Mesenchymal stem cell (in vitro differentiated cells and primary cell): ENCODE measurements around the gene CD96.
A peak's percentile ranks its signal among the peaks of the same experiment; 100 is the strongest.

Source experiments
- DNase-seq: peaks from one replicate; pipeline ENCODE4 v3.0.0-alpha.2; 2013
- H2AFZ ChIP-seq: one replicate; pipeline ENCODE4 v1.6.1; 2013; ENCODE audit warnings: low read depth, mild to moderate bottlenecking, control low read depth, inconsistent platforms, low read length, moderate library complexity
- H2AK5ac ChIP-seq: 2 replicates; pipeline ENCODE4 v1.6.1; 2013; ENCODE audit warnings: low read length, moderate library complexity, mild to moderate bottlenecking, inconsistent platforms; ENCODE audit not compliant: severe bottlenecking
- H2BK120ac ChIP-seq: one replicate; pipeline ENCODE4 v1.6.1; 2013; ENCODE audit warnings: low read depth, mild to moderate bottlenecking, inconsistent platforms, low read length, moderate library complexity
- H2BK12ac ChIP-seq, 2 experiments: one replicate each; pipeline ENCODE4 v1.6.1; 2013; ENCODE audit warnings: inconsistent platforms in 2 of 2, low read length in 2 of 2, mild to moderate bottlenecking in 2 of 2, moderate library complexity in 2 of 2, control low read depth in 1 of 2
- H2BK15ac ChIP-seq: one replicate; pipeline ENCODE4 v1.6.1; 2013; ENCODE audit warnings: mild to moderate bottlenecking, low read depth, inconsistent platforms; ENCODE audit not compliant: poor library complexity, severe bottlenecking
- H2BK5ac ChIP-seq: 2 replicates; pipeline ENCODE4 v1.6.1; 2013; ENCODE audit warnings: low read depth, mild to moderate bottlenecking, low read length, control low read depth, inconsistent platforms; ENCODE audit not compliant: poor library complexity, severe bottlenecking
- H3K14ac ChIP-seq, 2 experiments: one replicate each; pipeline ENCODE4 v1.6.1; 2013; ENCODE audit warnings: inconsistent platforms in 2 of 2, low read length in 2 of 2, control low read depth in 1 of 2, mild to moderate bottlenecking in 1 of 2, moderate library complexity in 1 of 2
- H3K18ac ChIP-seq, 2 experiments: one replicate each; pipeline ENCODE4 v1.6.1; 2013; ENCODE audit warnings: inconsistent platforms in 2 of 2, low read length in 2 of 2, control low read depth in 1 of 2, low read depth in 1 of 2, mild to moderate bottlenecking in 1 of 2
- H3K23ac ChIP-seq, 2 experiments: one replicate each; pipeline ENCODE4 v1.6.1; 2013; ENCODE audit warnings: inconsistent platforms in 2 of 2, low read length in 2 of 2, mild to moderate bottlenecking in 2 of 2, moderate library complexity in 2 of 2, control low read depth in 1 of 2
- H3K27ac ChIP-seq: 2 replicates; pipeline ENCODE4 v1.5.1; 2013; ENCODE audit warnings: mild to moderate bottlenecking, moderate library complexity, low read length, control low read depth, inconsistent platforms; ENCODE audit not compliant: poor library complexity, severe bottlenecking
- H3K27me3 ChIP-seq, 2 experiments: 2 replicates each; pipeline versions ENCODE4 v1.6.1 to v1.7.0; 2013; ENCODE audit warnings: low read length in 2 of 2, mild to moderate bottlenecking in 2 of 2, moderate library complexity in 2 of 2, control low read depth in 1 of 2, inconsistent platforms in 1 of 2; ENCODE audit not compliant: control insufficient read depth in 1 of 2, insufficient read depth in 1 of 2
- H3K36me3 ChIP-seq, 2 experiments: 2 replicates each; pipeline versions ENCODE4 v1.6.1 to v1.7.0; 2013; ENCODE audit warnings: low read length in 2 of 2, control low read depth in 1 of 2, inconsistent platforms in 1 of 2, low read depth in 1 of 2, mild to moderate bottlenecking in 1 of 2; ENCODE audit not compliant: insufficient read depth in 2 of 2, control insufficient read depth in 1 of 2
- H3K4ac ChIP-seq, 2 experiments: one replicate each; pipeline ENCODE4 v1.6.1; 2013; ENCODE audit warnings: inconsistent platforms in 2 of 2, low read length in 2 of 2, mild to moderate bottlenecking in 2 of 2, moderate library complexity in 2 of 2, control low read depth in 1 of 2, low read depth in 1 of 2
- H3K4me1 ChIP-seq: 2 replicates; pipeline ENCODE4 v1.6.1; 2013; ENCODE audit warnings: low read depth, low read length, control low read depth; ENCODE audit not compliant: control insufficient read depth, insufficient read depth
- H3K4me2 ChIP-seq: 2 replicates; pipeline ENCODE4 v1.6.1; 2013; ENCODE audit warnings: low read length, mild to moderate bottlenecking, inconsistent platforms; ENCODE audit not compliant: poor library complexity, severe bottlenecking
- H3K4me3 ChIP-seq, 2 experiments: 2 replicates each; pipeline versions ENCODE4 v1.5.1 to v1.7.0; 2013; ENCODE audit warnings: low read length in 2 of 2, mild to moderate bottlenecking in 2 of 2, control low read depth in 1 of 2, low read depth in 1 of 2; ENCODE audit not compliant: insufficient read depth in 1 of 2
- H3K79me1 ChIP-seq: replicated peaks from 2 replicates; pipeline ENCODE4 v1.6.1; 2013; ENCODE audit warnings: mild to moderate bottlenecking, control low read depth, low read length, inconsistent platforms; ENCODE audit not compliant: poor library complexity, severe bottlenecking
- H3K9ac ChIP-seq: 2 replicates; pipeline ENCODE4 v1.7.0; 2013; ENCODE audit warnings: mild to moderate bottlenecking, low read length, moderate library complexity
- H3K9me3 ChIP-seq: 2 replicates; pipeline ENCODE4 v1.7.0; 2013; ENCODE audit warnings: mild to moderate bottlenecking, low read length; ENCODE audit not compliant: control insufficient read depth
- H4K8ac ChIP-seq: one replicate; pipeline ENCODE4 v1.6.1; 2013; ENCODE audit warnings: inconsistent platforms, mild to moderate bottlenecking, low read length, moderate library complexity
- H4K91ac ChIP-seq: one replicate; pipeline ENCODE4 v1.6.1; 2013; ENCODE audit warnings: mild to moderate bottlenecking, low read length, inconsistent platforms
- WGBS: methylation state at CpG from one replicate; pipeline ENCODE4 v1.1.7; 2013; ENCODE audit warnings: mixed read lengths; 5-methylcytosine and 5-hydroxymethylcytosine counted together

The CD96 gene

GRCh38 chr3:111577113-111577512 lies 35.1 kb downstream of the CD96 start:
- H2BK12ac ChIP-seq, result no peak overlapping the region
- no peak overlapping the region for H2AFZ ChIP-seq
- no peaks in the 10 kb centered on the region for H3K27me3 ChIP-seq
- H2BK15ac ChIP-seq, result no peak overlapping the region
- no peaks in the 10 kb centered on the region for H3K9me3 ChIP-seq
- no peak overlapping the region for H3K14ac ChIP-seq
- no peak overlapping the region for H3K23ac ChIP-seq
- 42% methylated on average over 1 of the region's 1 CpG for WGBS
- H2BK120ac ChIP-seq, result no peak overlapping the region
- no peak overlapping the region for H3K18ac ChIP-seq
- peaks cover 4% of the 10 kb centered on the region for H3K4me1 ChIP-seq
- H3K9ac ChIP-seq, result no peak overlapping the region
- H3K79me1 ChIP-seq, result no peaks in the 10 kb centered on the region
- no peaks in the 10 kb centered on the region for H3K36me3 ChIP-seq
- no peak overlapping the region for H2AK5ac ChIP-seq
- no peak overlapping the region for H3K27ac ChIP-seq
- no peak overlapping the region for H4K8ac ChIP-seq
- no peak overlapping the region for H4K91ac ChIP-seq
- H2BK5ac ChIP-seq, result no peak overlapping the region
- no peak overlapping the region for H3K4me3 ChIP-seq
- H3K4me2 ChIP-seq, result no peak overlapping the region
- no peak for DNase-seq
- H3K4ac ChIP-seq, result no peak overlapping the region

GRCh38 chr3:111577798-111578685 lies 36.0 kb downstream of the CD96 start:
- Histone ChIP-seq H4K91ac (no peak overlapping the region), H3K4ac (no peak overlapping the region), H2BK120ac (no peak overlapping the region), H3K9ac (no peak overlapping the region), H3K4me2 (no peak overlapping the region), H3K36me3 (no peaks in the 10 kb centered on the region), H2BK12ac (peak overlapping the region in 1 of 2 experiments; percentile 86), H3K4me3 (no peak overlapping the region), H2AK5ac (peak overlapping the region; percentile 96), H2AFZ (no peak overlapping the region), H3K79me1 (no peaks in the 10 kb centered on the region), H3K27me3 (no peaks in the 10 kb centered on the region), H3K23ac (no peak overlapping the region), H3K4me1 (peaks cover 4% of the 10 kb centered on the region), H2BK5ac (peak overlapping the region; percentile 66), H3K18ac (peak overlapping the region; percentile 34 to 83), H3K27ac (peak overlapping the region; percentile 30), H3K9me3 (no peaks in the 10 kb centered on the region), H3K14ac (no peak overlapping the region), H4K8ac (no peak overlapping the region), H2BK15ac (no peak overlapping the region)
- peak; percentile 84 for DNase-seq
- WGBS, result 64% methylated on average over 3 of the region's 4 CpGs

GRCh38 chr3:111578867-111579266 lies 36.9 kb downstream of the CD96 start:
- H4K91ac ChIP-seq, result no peak overlapping the region
- no peaks in the 10 kb centered on the region for H3K27me3 ChIP-seq
- no peaks in the 10 kb centered on the region for H3K9me3 ChIP-seq
- H3K4me3 ChIP-seq, result no peak overlapping the region
- no peak overlapping the region for H2BK15ac ChIP-seq
- peak overlapping the region; percentile 21 for H2AK5ac ChIP-seq
- no peak overlapping the region for H3K14ac ChIP-seq
- H2AFZ ChIP-seq, result no peak overlapping the region
- H4K8ac ChIP-seq, result no peak overlapping the region
- no peak overlapping the region for H3K18ac ChIP-seq
- H3K27ac ChIP-seq, result no peak overlapping the region
- H3K9ac ChIP-seq, result no peak overlapping the region
- no peak overlapping the region for H3K4me2 ChIP-seq
- H2BK5ac ChIP-seq, result no peak overlapping the region
- H3K36me3 ChIP-seq, result no peaks in the 10 kb centered on the region
- H3K23ac ChIP-seq, result peak overlapping the region in 1 of 2 experiments; percentile 40
- no peaks in the 10 kb centered on the region for H3K79me1 ChIP-seq
- H2BK120ac ChIP-seq, result no peak overlapping the region
- H3K4me1 ChIP-seq, result peaks cover 4% of the 10 kb centered on the region
- 98% methylated on average over 4 of the region's 4 CpGs for WGBS
- no peak overlapping the region for H3K4ac ChIP-seq
- no peak overlapping the region for H2BK12ac ChIP-seq
- no peak for DNase-seq

GRCh38 chr3:111579495-111579894 lies 37.5 kb downstream of the CD96 start:
- no peak overlapping the region for H4K91ac ChIP-seq
- no peak overlapping the region for H2BK5ac ChIP-seq
- H2BK120ac ChIP-seq, result no peak overlapping the region
- H2AFZ ChIP-seq, result no peak overlapping the region
- no peaks in the 10 kb centered on the region for H3K9me3 ChIP-seq
- no peak overlapping the region for H3K14ac ChIP-seq
- no peak overlapping the region for H3K18ac ChIP-seq
- 97% methylated on average over 5 of the region's 5 CpGs for WGBS
- H3K27ac ChIP-seq, result no peak overlapping the region
- no peaks in the 10 kb centered on the region for H3K79me1 ChIP-seq
- H3K4me3 ChIP-seq, result no peak overlapping the region
- H3K4ac ChIP-seq, result no peak overlapping the region
- H3K23ac ChIP-seq, result no peak overlapping the region
- no peak overlapping the region for H3K9ac ChIP-seq
- no peak overlapping the region for H4K8ac ChIP-seq
- no peak overlapping the region for H3K4me2 ChIP-seq
- no peak overlapping the region for H2BK12ac ChIP-seq
- DNase-seq, result no peak
- no peak overlapping the region for H2BK15ac ChIP-seq
- H3K36me3 ChIP-seq, result no peaks in the 10 kb centered on the region
- no peaks in the 10 kb centered on the region for H3K27me3 ChIP-seq
- peak overlapping the region; percentile 90 for H2AK5ac ChIP-seq
- H3K4me1 ChIP-seq, result peaks cover 4% of the 10 kb centered on the region
